ENCODE measurements around the gene CORO1C. TPM values are rescaled to one million over a fixed set of nuclear protein-coding genes. Genes with fewer than 3 reads are reported as not detected.
"Not testable (repeated sequence)": the region's sequence is repeated elsewhere in the genome, so short reads cannot be mapped to it uniquely, and the experiment has no call there.

CORO1C gene
- total RNA-seq, 1 experiment from 2014 or later = 91.2 TPM

DNA sequence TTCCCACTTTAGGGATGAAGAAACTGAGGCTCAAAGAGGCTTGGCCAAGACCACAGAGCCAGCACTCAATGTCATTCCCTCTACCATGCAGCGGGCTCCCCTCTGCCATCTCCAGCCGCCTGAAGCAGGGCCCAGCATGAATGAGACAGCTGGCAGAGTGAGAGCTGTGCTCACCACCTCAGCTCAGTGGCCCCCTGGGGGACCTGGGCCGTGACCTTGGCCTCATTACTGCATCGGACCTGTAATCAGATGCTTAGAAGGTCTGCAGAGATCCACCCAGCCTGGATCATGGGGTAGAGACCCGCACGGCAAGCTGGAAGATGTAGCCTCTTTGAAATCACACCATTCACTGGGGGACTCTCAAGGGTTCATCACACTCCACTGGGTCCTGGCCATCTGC lies 22.7 kb upstream of the CORO1C start:
- no peak for DNase-seq (ENCODE audit: low read depth)

DNA sequence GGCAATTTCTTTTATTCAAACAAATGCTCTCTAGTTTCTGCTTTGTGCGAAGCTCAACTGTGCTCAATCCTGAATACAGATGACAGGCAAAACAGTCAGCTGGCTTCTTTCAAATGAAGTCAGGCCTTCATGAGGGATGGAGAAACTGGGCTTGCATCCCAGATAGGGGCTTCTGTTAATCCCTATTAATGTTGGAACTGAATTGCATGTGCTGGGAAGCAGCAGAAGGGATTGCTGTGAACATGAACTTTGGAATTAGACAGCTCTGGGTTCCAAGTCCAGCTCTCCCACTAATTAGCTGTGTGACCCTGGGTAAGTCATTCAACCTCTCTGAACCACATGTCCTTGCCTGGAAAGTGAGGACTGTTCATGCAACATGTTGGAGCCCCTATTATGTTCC lies 21.1 kb upstream of the CORO1C start:
- DNase-seq (ENCODE audit: low read depth) = no peak

DNA sequence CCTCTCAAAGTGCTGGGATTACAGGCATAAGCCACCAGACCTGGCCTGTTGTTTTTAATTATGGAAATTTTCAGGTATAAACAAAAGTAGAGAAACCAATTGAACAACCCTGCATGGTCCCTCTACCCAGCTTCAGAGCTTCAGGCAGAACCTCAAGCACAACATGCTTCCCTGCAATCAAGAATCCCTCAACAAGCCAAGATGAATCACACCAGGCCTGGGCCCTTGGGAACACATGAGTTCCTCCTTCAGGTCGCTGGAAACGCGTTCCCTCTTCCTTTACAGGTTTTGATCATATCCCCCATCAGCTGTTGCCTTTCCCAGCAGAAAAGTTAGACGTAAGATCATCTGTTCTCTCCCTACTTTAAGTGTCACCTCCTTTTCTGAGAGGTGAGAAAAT lies 20.5 kb upstream of the CORO1C start:
- no peak for DNase-seq (ENCODE audit: low read depth)

DNA sequence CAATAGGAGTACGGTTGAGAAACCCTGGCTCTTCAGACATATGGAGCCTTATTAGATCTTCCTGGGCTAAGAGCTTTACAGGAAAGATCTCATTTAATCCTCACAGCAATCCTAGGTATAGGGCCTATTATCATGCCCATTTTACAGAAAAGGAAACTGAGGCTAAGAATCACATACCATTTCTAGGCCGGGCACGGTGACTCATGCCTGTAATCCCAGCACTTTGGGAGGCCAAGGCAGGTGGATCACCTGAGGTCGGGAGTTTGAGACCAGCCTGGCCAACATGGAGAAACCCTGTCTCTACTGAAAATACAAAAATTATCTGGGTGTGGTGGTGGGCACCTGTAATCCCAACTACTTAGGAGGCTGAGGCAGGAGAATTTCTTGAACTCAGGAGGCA lies 19.7 kb upstream of the CORO1C start:
- not testable (repeated sequence) for DNase-seq (ENCODE audit: low read depth)

DNA sequence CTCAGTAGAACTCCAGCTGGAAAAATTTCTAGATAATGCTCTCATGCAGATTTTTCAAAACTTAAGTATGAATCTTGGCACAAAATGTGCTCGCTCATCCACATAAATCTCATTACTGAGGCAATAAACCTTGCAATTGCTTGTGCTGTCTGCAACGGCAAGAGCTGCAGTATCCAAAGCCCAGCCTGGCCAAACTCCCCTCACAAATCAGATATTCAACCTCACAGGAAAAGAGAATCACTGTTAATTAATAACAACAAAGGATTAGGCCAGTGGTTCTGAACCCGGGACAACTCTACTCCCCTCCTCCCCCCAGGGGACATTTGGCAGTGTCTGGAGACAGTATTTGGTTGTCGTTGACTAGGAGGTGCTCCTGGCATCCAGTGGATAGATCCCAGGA lies 19.2 kb upstream of the CORO1C start:
- no peak for DNase-seq (ENCODE audit: low read depth)

DNA sequence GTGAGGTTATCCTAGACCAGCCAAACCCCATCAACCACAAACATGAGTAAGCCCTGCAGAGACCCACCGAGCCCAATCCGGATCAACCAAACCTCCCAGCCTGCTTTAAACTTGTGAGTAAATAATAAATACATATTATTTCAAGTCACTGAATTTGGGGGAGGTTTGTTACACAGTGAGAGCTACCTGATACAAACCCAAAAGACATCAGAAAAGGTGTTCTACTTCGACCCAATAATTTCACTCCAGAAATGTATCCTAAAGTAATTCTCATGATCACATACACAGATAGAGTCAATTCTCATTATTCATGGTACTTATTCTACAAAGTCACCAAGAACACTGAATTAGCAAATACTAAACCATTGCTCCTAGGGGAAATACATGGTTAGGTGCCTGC lies 16.2 kb upstream of the CORO1C start:
- no peak for DNase-seq (ENCODE audit: low read depth)

DNA sequence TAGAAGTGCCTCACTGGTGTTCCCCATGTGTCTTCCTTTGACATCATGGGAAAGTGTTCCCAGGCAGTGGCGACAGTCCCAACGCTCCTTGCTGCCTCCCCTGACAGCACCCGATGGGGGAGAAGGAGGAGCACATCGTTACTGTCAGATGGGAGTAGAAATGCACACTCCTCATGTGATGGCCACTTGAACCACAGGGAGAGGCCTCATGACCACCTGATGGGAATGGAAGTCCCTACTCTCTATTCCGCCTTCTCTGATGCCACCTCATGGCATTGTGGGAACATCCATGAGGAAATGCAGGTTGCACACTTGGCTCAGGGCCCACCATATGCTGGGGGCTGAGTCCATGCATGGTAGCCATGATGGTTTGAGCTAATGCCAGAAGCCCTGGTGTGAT lies 14.3 kb upstream of the CORO1C start:
- no peak for DNase-seq (ENCODE audit: low read depth)

DNA sequence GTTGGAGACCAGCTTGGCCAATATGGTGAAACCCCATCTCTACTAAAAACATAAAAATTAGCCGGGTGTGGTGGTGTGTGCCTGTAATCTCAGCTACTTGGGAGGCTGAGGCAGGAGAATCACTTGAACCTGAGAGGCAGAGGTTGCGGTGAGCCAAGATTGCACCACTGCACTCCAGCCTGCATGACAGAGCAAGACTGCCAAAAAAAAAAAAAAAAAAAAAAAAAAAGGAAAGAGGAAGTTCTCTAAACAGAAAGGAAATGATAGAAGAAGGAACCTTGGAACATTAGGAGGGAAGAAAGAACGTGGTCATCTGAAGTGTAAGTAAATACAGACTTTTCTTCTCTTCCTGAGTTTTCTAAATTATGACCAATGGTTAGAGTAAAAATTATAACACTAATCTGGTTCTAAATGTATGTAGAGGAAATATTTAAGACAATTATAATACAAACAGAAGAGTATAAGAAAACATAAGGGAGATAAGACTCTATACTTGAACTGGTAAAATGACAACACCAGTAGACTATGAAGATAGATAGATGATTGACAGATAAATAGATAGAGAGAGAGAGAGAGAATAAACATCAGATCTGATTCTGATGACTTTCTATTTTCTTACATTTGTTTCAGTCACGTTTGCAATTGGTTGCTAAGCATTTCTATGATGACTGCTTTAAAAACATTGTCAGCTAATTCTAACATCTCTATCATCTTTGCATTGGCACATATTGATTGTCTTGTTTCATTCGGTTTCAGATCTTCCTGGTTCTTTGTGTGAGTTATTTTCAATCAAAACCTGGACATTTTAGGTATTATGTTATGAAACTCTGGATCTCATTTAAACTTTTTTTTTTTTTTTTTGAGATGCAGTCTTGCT lies 12.9 kb upstream of the CORO1C start:
- no peak for DNase-seq (ENCODE audit: low read depth)

DNA sequence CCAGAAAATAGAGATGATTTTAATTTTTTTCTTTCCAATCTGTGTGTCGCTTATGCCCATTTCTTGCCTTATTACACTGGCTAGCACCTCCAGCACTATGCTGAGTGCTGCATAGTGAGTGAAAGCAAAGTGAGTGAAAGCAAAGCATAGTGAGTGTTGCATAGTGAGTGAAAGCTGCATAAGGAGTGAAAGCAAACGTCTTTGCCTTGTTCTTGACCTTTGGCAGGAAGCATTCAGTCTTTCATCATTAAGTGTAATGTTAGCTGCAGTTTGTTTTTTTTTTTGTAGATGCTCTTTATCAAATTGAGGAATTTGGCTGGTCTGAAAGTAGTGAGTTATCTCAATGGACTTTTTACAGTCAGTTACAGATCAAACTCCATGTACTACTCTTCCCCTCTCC lies 6.9 kb upstream of the CORO1C start:
- no peak for DNase-seq (ENCODE audit: low read depth)

DNA sequence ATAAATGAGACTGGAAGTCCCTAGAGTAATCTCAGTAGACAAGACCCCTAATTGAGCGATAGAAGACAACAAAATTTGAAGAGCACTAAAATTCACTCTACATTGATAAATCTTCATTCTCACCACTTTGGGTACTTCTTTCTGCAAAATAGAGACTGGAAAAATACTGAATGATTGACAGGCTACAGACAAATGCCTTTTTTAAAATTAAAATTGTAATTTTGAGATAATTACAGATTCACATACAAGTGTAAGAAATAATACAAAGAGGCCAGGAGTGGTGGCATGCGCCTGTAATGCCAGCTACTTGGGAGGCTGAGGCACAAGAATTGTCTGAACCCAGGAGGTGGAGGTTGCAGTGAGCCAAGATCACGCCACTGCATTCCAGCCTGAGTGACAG lies 4.5 kb upstream of the CORO1C start:
- no peak for DNase-seq (ENCODE audit: low read depth)

DNA sequence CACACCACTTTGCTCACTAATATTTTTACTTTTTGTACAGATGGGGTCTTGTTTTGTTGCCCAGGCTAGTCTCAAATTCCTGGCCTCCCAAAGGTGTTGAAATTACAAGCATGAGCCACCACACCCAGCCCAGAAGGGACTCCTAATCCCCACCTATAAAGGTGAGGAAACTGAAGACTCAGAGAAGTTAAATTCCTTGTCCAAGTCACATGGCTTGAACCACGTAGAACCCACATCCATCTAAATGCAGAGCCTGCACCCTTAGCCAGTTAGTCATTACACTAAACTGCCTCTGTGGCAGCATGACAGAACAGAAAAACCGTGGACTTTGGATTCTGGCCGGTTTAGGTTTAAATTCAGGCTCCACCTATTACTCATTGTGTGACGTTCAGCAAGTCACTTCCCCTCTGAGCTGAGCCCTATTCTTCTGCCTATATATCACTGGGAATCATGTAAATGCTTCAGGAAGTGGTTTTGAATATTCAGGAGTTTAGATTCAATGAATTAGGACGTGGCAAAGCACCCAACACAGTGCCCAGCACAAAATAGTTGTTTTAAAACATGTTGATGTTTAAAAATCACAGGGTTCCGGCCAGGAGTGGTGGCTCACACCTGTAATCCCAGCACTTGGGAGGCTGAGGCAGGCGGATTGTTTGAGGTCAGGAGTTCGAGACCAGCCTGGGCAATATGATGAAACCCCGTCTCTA lies 3.0 kb upstream of the CORO1C start:
- peak; percentile 86 for DNase-seq (ENCODE audit: low read depth)

DNA sequence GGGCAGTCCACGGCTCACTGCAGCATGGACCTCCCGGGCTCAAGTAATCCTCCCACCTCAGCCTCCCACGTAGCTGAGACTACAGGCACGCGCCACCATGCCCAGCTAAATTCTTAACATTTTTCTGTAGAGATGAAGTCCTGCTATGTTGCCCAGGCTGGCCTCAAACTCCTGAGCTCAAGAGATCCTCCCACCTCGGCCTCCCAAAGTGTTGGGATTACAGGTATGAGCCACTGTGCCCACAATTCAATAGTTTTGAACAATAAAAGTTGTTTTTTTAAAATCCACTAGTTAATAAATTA lies 1.9 kb upstream of the CORO1C start:
- not testable (repeated sequence) for DNase-seq (ENCODE audit: low read depth)

DNA sequence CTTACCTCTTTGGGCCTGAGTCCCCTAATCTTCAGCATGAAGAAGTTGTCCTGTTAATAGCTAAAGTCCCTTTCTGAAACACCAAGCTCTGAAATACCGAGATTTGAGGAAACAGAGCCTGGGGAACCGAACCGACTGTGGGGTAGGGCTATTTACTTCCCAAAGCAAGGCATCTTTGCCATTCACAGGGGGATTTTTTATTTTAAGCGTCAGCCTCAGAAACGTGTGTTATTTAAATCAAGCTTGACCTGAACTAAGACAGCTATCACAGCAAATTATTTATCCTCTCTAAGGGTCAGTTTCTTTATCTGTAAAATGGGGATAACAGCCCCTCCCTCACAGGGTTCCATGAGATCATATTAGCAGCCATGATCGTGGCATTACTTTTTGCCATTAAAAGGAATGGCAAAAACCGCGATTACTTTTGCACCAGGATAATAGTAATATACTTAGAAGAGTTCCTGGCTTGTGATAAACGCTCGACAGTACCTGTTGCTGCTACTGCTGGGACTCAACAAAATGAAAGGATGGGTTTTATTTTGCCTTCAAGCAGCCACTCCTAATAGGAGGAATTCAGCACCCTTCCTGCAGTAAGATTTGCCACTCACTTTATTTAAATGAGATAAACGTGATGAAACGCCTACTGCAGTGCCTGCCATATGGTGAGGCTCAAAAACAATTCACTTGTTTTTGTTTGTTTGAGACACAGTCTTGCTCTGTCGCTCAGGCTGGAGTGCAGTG lies 1.3 kb upstream of the CORO1C start:
- no peak for DNase-seq (ENCODE audit: low read depth)

DNA sequence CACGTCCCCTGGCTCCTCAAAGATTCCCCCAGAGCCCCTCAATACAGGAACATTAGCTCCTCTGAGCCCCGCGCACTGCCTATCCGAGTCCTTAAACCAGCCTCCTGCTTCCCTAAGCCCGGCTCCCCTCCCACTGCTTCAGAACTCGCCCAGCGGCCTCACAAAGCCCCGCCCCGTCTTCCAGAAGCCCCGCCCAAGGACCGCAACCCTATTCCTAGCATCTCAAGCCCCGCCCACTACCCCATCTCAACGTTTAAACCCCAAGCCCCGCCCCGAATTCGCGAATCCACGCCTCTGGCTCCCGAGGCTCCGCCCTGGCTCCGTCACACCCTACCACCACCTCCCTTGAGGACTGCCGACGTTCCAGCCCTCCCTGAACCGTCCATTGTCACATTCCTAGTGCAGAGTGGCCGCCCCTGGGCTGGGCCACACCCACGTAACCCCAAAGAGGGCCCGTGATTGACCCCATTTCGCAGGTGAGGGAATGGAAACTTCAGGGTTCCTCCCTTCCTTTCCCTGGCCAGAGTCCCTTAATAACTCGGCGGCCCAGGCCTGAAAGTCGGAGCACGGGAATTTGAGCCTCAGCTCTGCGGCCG lies 646 bp upstream of the CORO1C start:
- peak; percentile 92 for DNase-seq (ENCODE audit: low read depth)

DNA sequence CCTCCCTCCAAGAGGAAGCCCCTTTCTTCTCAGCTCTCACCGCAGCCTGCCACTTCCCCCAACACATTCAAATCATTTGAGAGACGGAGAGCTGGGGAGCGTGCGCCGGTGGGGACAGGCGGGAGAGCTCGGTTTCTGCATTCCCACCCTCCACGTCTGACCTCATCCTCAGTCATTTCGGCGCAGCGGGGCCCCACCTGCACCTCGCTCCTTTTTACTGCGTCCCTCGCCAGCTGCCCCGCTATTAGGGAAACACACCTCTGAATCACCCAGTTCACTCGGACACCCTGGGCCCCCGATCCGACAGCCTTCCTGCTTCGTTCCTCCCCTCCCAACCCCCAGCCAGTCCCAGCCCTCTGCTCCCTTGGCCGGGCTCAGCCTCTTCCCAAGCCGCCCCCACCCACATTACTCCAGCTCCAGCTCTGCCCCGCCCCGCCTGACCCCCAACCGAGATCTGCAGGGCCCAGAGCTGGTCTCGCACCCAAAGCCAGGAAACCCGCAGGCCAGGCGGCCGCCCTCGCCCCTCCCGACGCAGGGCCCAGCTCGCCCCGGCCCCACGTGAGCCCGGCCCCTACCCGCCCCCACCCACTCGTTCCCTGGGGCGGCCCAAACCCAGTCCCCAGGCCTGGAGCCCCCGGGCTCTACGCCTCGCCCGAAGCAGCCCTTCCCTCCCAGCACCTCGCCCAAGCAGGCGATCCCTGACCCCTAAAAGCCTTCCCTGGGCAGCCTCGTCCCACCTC lies 783 bp downstream of the CORO1C start:
- peak; percentile 82 for DNase-seq (ENCODE audit: low read depth)

DNA sequence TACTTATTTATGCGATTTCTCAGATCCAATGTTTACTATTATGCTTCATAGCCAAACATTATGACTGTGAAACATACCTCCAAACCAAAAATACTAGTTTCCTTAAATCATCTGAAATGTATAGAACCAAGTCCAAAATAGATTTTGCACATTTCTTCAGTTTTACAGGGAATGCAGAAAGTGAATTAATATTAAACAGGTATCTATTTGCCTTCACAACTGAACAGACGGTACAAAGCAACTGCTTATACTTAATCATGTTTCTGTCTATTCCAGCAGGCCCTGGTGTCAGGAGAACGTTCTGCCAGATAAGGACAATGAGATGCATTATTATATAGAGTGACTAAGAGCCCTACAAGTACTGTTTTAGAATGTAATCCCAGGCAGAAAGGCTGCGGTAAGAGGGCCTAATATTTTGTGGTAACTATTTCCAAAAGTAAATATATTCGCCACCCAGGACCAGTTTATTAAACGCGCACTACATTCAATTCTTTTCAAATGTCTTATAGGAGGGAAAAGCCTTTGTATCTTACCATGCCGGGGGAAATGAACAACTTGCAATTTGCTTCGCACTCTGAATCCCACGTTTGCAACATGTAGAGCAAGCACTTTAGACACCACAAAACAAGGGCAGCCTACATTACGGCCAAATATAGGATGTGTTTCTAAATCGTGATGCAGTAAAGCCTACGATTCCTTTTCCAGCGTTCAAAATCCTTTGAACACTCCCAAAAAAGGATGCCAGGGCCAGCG lies 1.5 kb downstream of the CORO1C start:
- DNase-seq (ENCODE audit: low read depth) = peak; percentile 60

DNA sequence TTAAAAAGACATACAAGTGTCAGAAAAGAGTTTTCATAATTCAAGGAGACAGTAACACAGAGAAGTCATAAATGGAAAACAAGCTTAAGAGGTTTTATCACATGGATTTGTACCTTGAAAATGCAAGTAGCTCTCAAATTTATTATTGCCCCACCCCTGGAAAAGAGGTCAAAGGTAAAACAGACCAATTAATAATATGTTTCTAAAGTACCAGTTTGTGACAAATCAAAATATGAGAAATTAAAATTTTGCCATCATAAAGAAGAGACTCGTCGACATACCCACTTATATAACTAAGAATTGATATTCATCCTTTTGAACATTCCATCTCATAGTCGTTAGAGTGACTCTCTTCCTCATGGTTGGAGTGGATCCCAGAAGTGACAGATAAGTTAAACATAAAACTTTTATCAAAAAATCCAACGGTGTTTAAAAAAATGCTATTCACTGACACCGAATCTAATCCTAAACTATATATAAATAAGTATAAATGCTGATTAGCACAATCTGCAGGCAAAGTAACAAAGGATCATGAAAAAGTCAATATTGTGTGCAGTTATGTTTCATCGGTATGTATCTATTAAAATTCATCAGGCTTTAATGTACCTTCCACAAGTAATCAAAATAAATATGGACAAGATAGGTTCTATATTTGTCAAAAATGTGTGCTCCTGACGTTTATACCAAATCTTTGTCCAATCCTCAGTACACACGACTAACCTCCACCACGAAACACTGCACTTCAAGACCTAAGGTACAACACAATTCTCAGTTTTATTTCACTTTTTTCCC lies 2.3 kb downstream of the CORO1C start:
- no peak for DNase-seq (ENCODE audit: low read depth)

DNA sequence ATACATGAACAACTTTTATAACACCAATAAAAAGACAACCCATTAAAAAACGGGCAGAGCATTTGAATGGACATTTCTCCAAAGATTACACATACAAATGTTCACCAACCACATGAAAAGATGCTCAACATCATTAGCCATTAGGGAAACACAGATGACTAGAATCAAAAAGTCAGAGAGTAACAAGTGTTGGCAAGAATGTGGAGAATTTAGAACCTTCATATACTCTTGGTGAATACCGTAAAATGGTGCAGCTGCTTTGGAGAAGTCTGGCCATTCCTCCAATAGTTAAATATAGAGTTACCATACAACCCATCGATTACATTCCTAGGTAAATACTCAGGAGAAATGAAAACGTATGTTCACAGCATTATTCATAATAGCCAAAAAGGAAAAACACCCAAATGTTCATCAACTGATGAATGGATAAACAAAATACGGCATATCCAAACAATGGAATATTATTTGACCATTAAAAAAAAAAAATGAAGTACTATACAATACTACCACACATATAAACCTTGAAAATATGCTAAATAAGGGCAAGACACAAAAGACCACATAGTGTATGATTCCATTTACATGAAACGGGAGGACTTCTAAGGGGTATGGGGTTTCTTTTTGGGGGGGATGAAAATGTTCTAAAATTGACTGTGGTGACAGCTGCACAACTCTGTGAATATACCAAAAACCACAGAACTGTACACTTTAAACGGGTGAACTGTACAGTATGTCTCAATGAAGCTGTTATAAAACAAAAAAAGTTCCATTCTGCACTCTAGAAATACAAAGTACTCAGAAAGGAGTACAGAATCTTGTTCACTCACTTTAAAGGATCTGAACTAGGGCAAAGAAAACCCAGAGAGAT lies 3.2 kb downstream of the CORO1C start:
- no peak for DNase-seq (ENCODE audit: low read depth)

DNA sequence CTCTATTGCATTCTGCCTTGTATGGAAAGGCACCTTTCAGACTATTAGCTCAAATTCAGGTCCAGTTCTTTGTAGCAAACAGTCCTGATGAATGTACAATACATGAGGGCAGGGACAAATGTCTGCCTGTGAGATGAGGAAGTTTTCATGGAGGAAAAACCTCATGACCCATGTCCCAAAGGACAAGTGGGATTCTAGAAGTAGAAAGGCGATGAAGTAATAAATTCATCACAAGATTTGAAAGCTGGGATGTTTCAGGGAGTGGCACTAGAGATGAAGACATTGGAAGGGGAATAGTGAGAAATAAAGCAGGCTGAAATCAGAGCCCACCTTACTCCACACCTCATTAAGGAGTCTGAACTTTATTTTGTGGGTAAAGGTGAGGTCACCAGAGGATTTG lies 4.2 kb downstream of the CORO1C start:
- no peak for DNase-seq (ENCODE audit: low read depth)

Data from RPMI7951 (cell line).